Diencephalon (tissue), 1 donor: ENCODE measurements around the gene MIAT. TPM values are rescaled to one million over a fixed set of nuclear protein-coding genes. Genes with fewer than 3 reads are reported as not detected.

Experiments
- small RNA-seq: library from RNA; depleted of rRNA; stranded (forward); fragments of <200 nt; gene quantifications from one replicate; pipeline ENCODE3, GENCODE V24; 2014
- total RNA-seq: library from RNA; depleted of rRNA; stranded (reverse); fragments of >200 nt; gene quantifications from one replicate; pipeline ENCODE4 v1.2.3, GENCODE V29; 2014

MIAT gene
- total RNA-seq: 125 TPM

DNA sequence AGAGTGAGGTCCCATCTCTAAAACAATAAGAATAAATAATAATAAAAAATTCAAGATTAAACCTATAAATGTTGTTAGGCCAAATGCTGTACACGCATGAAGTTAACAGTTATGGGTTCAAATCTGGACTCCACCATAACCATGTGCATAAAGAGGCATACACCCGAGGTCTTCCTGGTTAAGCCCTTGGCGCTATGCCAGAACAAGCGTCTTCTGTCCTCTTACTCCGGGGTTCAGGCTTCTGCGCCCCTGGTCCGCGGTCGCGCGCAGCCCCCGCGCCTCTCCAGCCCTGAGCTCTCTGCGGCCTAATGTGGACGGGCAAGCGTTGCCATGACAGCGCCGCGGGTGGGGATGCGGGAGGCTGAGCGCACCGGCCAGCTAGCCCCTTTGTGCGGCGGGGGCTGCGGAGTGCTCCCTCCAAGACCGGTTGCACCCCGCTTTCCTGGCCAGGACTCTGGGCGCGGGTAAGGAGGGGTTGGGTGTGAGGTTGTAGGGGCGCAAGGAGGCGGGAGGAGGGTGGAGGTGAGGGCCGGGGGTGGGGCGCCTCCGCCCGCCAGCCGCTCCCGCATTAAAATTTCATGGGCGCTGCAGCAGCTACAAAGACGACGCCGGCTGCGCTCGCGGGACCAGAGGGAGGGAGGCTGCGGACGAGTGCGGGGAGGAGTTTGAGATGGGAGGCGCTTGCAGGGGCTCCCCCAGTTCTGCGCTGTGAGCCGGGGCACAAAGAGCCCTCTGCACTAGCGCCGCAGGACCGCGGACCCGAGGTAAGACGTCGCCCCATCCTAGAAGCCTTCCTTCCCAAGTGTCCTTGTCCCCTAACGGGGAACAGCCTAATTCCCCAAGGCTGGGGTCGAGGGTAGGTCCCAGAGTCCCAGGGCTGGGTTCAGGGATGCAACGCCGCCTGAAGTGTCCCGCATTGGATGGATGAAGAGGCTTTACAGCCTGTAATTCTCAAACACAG, at the start of gene MIAT:
TSS of gene MIAT (plus strand) at position 698 of the 961 bp plus-strand sequence.

DNA sequence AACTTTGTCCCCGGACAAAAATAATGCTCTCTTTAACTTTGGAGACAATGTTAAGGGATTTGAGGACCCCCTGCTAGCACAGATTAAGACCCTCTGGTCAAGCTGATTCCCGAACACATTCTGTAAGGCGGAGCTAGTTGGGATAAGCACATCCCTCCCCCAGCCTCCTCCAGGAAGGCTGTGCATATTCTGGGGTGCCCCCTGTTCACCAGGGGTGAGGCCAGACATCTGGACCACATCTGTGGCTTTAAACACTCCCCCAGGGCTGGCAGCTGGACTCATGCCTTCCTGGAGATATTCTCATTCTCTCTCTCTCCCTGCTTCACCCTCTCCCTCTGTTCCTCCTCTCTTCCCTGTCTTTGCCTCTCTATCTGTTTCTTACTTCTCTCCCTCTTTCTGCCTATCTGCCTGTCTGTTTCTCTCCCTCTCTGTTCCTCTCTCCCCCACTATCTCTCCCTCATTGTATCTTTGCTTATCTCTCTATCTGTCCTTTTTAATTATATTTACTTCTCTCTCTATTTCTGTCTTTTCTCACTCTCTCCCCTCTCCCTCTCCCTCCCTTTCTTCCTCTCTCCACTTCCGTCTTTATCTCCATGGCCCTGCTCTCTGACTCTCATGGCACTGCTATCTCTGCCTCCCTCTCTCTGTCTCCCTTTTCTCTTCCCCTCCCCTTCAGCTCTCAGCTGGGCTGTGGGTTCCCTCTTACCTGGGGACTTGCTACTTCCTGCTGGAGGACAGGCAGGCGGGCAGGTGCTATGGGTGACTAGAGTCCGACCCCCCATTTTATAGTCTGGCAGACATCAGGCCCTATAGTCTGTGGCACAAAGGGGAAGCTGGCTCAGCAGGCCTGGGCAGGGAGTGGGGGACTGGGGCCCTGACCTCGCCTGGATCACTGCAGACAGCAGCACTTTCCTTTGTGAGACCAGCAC, 39.9 kb upstream of the MIAT start, which contains the start of gene CRYBB1:
TSS of gene CRYBB1 (minus strand) at position 757 of the 929 bp plus-strand sequence. CDS start 1,708 bp downstream, outside the sequence.

DNA sequence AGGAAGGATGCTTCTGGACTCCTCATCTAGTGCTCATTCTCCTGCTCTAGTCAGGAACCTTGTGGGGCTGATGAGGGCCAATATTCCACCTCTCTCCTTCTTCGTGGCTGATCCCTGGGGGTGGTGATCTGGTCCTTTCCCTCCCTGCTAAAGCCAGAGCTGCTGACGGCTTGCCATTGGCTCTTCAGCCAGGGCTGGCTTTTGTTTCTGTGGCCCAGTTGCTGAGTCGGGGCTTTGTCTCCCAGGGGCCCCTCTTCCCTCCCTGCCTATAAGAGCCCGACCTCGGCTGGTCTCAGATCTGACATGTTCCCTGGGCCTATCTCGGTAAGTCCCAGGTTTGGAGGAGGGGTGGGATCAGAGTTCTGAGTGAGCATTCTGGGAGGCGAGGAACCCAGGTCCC, 35.7 kb upstream of the MIAT start, which contains the start of gene CRYBA4:
TSS of gene CRYBA4 (plus strand) at position 301 of the 400 bp plus-strand sequence. CDS start 634 bp downstream, outside the sequence.

Small RNA genes within 50 kb of the gene (small RNA-seq; reads per million reads assigned to genes)
- gene RF01874: not detected

Other genes with a start within 250 kb of the MIAT start
- 15.5 TPM for gene ASPHD2, start 228.3 kb upstream of the MIAT start, total RNA-seq
- 34.4 TPM for gene HPS4, start 173.8 kb upstream of the MIAT start, total RNA-seq
- gene SRRD, start 173.7 kb upstream of the MIAT start, total RNA-seq: 17.1 TPM
- gene TFIP11, start 145.1 kb upstream of the MIAT start, total RNA-seq: 36.4 TPM
- gene TPST2, start 67.5 kb upstream of the MIAT start, total RNA-seq: 10.4 TPM
- gene CRYBB1, start 39.6 kb upstream of the MIAT start, total RNA-seq: 2.1 TPM
- gene CRYBA4, start 35.6 kb upstream of the MIAT start, total RNA-seq: not detected